NT2/D1 (cell line): ENCODE results near the gene RPS6KA4.

Experiments used
- DNase-seq: peaks from one replicate; pipeline ENCODE4 v3.0.0-alpha.2; 2011; ENCODE audit warnings: low read depth, low spot score
- H3K27me3 ChIP-seq: 2 replicates; pipeline ENCODE4 v1.6.0; 2011; ENCODE audit warnings: mild to moderate bottlenecking; ENCODE audit not compliant: insufficient read length, insufficient read depth
- H3K36me3 ChIP-seq: 2 replicates; pipeline ENCODE4 v1.6.1; 2011; ENCODE audit warnings: mild to moderate bottlenecking, low read length, mixed read lengths; ENCODE audit not compliant: insufficient read depth, insufficient read length
- H3K4me1 ChIP-seq: 2 replicates; pipeline ENCODE4 v1.5.1; 2011; ENCODE audit not compliant: insufficient read depth, insufficient read length
- H3K4me3 ChIP-seq: 2 replicates; pipeline ENCODE4 v1.5.1; 2011; ENCODE audit warnings: low read depth; ENCODE audit not compliant: insufficient read length
- H3K9ac ChIP-seq: 2 replicates; pipeline ENCODE4 v1.6.0; 2011; ENCODE audit warnings: low read depth; ENCODE audit not compliant: insufficient read length
- H3K9me3 ChIP-seq: 2 replicates; pipeline ENCODE4 v1.5.1; 2011; ENCODE audit warnings: mild to moderate bottlenecking, low read length; ENCODE audit not compliant: insufficient read depth
- SUZ12 ChIP-seq: IDR thresholded peaks from 2 replicates; pipeline ENCODE4 v1.6.1; 2011; ENCODE audit not compliant: insufficient read length, insufficient read depth; ENCODE audit errors: extremely low read depth
- YY1 ChIP-seq: IDR thresholded peaks from 2 replicates; pipeline ENCODE4 v1.6.1; 2011; ENCODE audit not compliant: insufficient read length, insufficient read depth
- ZNF274 ChIP-seq: IDR thresholded peaks from 2 replicates; pipeline ENCODE4 v1.6.1; 2011; ENCODE audit warnings: mild to moderate bottlenecking, low read depth, low read length

RPS6KA4 gene

DNA sequence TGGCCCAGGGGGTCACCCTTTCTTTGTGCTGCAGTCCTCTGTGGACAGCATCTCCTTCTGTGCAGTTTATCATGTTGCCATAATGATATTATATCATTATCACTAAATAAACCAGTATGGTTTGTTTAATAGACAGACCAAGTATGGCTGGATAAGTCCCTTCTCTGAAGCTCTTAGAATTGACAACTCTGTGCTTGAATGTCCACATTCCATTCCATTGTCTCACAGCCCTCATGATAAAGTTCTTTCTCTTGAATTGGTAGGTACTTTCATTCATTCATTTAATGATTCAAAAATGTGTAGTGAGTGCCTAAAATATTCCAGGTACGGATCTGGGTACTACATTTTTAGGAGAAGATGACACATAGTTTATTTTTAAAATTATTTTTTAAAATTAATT is 7.8 kb downstream of the RPS6KA4 start:
- Histone ChIP-seq H3K27me3 (no peaks in the 10 kb centered on the region), H3K4me1 (peaks cover 4% of the 10 kb centered on the region), H3K9ac (no peak overlapping the region), H3K4me3 (no peak overlapping the region), H3K9me3 (no peaks in the 10 kb centered on the region), H3K36me3 (peaks cover 72% of the 10 kb centered on the region)
- TF ChIP-seq ZNF274 (no peak), YY1 (no peak), SUZ12 (no peak)
- DNase-seq: no peak

DNA sequence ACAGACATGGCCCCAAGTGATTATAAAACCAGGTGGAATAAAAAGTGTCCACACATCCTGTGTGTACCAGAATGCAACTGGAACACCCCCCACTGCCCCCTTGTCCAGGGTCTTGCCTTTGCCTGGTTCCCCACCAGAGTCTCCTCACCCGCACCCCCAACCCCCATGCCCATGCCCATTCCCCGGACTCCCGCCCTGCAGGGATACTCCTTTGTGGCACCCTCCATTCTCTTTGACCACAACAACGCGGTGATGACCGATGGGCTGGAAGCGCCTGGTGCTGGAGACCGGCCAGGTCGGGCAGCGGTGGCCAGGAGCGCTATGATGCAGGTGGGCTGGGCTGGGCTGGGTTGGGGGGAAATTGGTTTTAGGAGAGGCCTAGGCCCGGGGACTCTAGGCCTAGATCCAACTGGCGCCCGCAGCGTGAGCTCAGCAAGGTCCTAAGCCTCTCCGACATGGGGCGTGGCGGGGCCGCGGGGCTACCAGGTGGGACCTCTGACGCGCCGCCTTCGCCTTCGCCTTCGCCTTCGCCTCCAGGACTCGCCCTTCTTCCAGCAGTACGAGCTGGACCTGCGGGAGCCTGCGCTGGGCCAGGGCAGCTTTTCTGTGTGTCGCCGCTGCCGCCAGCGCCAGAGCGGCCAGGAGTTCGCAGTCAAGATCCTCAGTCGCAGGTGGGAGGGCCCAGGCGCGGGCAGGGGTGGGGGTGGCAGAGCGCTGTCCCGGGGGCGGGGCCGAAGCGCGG is 9.1 kb downstream of the RPS6KA4 start:
- H3K9me3 ChIP-seq: no peaks in the 10 kb centered on the region
- no peak for DNase-seq
- H3K36me3 ChIP-seq: peaks cover 68% of the 10 kb centered on the region
- H3K9ac ChIP-seq: no peak overlapping the region
- H3K4me1 ChIP-seq: peaks cover 4% of the 10 kb centered on the region
- H3K4me3 ChIP-seq: no peak overlapping the region
- TF ChIP-seq YY1: no peak
- H3K27me3 ChIP-seq: no peaks in the 10 kb centered on the region

DNA sequence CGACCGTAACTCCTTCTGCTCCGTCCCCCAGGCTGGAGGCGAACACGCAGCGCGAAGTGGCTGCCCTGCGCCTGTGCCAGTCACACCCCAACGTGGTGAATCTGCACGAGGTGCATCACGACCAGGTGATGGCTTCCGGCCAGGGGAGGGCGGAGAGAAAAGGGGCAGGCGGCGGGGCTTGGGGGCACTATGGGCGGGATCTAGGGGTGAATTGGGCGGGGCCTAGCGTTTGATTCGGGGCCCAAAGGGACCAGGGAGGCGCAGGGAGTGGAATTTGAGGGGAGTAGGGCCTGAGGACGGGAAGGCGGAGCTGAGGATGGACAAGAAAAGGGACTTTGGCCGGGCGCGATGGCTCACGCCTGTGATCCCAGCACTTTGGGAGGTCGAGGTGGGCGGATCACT is 9.7 kb downstream of the RPS6KA4 start:
- DNase-seq: no peak
- TF ChIP-seq ZNF274 (no peak), SUZ12 (no peak), YY1 (no peak)
- no peak overlapping the region for H3K4me3 ChIP-seq
- H3K27me3 ChIP-seq: no peaks in the 10 kb centered on the region
- no peak overlapping the region for H3K9ac ChIP-seq
- peaks cover 62% of the 10 kb centered on the region for H3K36me3 ChIP-seq
- peaks cover 4% of the 10 kb centered on the region for H3K4me1 ChIP-seq
- no peaks in the 10 kb centered on the region for H3K9me3 ChIP-seq

- TF ChIP-seq ZNF274 (no peak), YY1 (no peak), SUZ12 (no peak)
- Histone ChIP-seq H3K4me1 (peaks cover 4% of the 10 kb centered on the region), H3K9me3 (no peaks in the 10 kb centered on the region), H3K36me3 (peaks cover 53% of the 10 kb centered on the region), H3K9ac (no peak overlapping the region), H3K4me3 (no peak overlapping the region), H3K27me3 (no peaks in the 10 kb centered on the region)
- no peak for DNase-seq
Observed at GRCh38 chr11:64369440-64370421, 10.8 kb downstream of the RPS6KA4 start.

DNA sequence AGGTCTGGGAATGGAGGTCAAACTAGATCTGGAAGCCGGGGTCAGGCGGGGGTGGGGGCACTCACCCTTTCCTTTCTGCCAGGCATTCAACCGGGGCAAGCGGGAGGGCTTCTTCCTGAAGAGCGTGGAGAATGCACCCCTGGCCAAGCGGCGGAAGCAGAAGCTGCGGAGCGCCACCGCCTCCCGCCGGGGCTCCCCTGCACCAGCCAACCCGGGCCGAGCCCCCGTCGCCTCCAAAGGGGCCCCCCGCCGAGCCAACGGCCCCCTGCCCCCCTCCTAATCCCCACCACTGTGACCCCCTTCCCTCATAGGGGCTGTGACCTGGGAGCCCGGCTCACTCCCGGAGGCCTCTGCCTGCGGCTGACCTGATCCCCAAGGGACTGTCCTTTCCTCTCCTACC is 12.2 kb downstream of the RPS6KA4 start:
- Histone ChIP-seq H3K27me3 (no peaks in the 10 kb centered on the region), H3K4me1 (peaks cover 2% of the 10 kb centered on the region), H3K9me3 (no peaks in the 10 kb centered on the region), H3K9ac (no peak overlapping the region), H3K36me3 (peaks cover 46% of the 10 kb centered on the region), H3K4me3 (no peak overlapping the region)
- TF ChIP-seq YY1 (no peak), SUZ12 (no peak), ZNF274 (no peak)
- DNase-seq: no peak

DNA sequence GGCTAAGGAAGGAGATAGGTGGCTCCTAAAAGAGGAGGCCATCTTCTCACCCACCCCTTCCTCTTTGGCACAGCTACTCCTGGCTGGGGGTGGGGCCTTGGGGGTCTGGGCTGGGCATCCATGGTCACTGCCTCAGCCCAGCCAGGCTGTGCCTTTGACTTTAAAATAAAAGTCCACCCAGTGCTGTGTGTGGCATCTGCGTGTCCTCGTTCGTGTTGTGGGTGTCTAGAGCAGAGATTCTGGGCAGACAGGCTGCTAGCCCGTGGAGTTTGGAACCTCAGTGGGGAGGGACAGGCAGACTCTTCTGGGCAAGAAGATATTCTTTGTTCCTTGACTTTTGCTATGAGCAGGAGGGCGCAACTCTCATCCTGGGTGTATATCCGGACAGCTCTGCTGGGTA is 13.1 kb downstream of the RPS6KA4 start:
- H3K4me1 ChIP-seq: peaks cover 2% of the 10 kb centered on the region
- H3K27me3 ChIP-seq: no peaks in the 10 kb centered on the region
- no peak for DNase-seq
- H3K9me3 ChIP-seq: no peaks in the 10 kb centered on the region
- H3K9ac ChIP-seq: no peak overlapping the region
- peaks cover 41% of the 10 kb centered on the region for H3K36me3 ChIP-seq
- TF ChIP-seq SUZ12: no peak
- no peak for TF ChIP-seq YY1
- no peak for TF ChIP-seq ZNF274
- H3K4me3 ChIP-seq: no peak overlapping the region

- TF ChIP-seq SUZ12 (no peak), ZNF274 (no peak), YY1 (no peak)
- Histone ChIP-seq H3K9me3 (no peaks in the 10 kb centered on the region), H3K4me3 (no peak overlapping the region)
Observed at GRCh38 chr11:64372802-64373597, 14.0 kb downstream of the RPS6KA4 start.

More at GRCh38 chr11:64372802-64373597, 14.0 kb downstream of the RPS6KA4 start:
- H3K4me1 ChIP-seq: peaks cover 2% of the 10 kb centered on the region
- H3K9ac ChIP-seq: peak overlapping the region; percentile 32
- peaks cover 34% of the 10 kb centered on the region for H3K36me3 ChIP-seq
- H3K27me3 ChIP-seq: no peaks in the 10 kb centered on the region
- no peak for DNase-seq
